Peyer's patch (tissue), 4 donors: ENCODE measurements around the gene OMP. TPM values are rescaled to one million over a fixed set of nuclear protein-coding genes. Genes with fewer than 3 reads are reported as not detected.

Experiments used
- DNase-seq, 3 donors: peaks; one replicate each; pipeline ENCODE4 v3.0.0-alpha.2; 2017 to 2019
- H3K27ac ChIP-seq, 4 donors: fragments of 200-600 bp; sonication (generic); one replicate each; pipeline ENCODE4 v1.5.1; 2016 to 2019
- H3K27me3 ChIP-seq, 2 donors: fragments of 200-600 bp; sonication (generic); one replicate each; pipeline ENCODE4 v1.5.1; 2019
- H3K36me3 ChIP-seq, 3 donors: fragments of 200-600 bp; sonication (generic); one replicate each; pipeline ENCODE4 v1.5.1; 2016 to 2019
- H3K4me1 ChIP-seq, 4 donors: fragments of 200-600 bp; sonication (generic); one replicate each; pipeline ENCODE4 v1.5.1; 2016 to 2019
- H3K4me3 ChIP-seq, 4 donors: fragments of 200-600 bp; sonication (generic); 1 replicate in 3 of 4; 2 replicates in 1 of 4; pipeline ENCODE4 v1.5.1; 2016 to 2019; ENCODE audit warnings: mild to moderate bottlenecking in 1 of 4
- H3K9me3 ChIP-seq, 4 donors: fragments of 200-600 bp; sonication (generic); one replicate each; pipeline ENCODE4 v1.5.1; 2016 to 2019; ENCODE audit warnings: mild to moderate bottlenecking in 1 of 4
- POLR2A ChIP-seq, 2 donors: fragments of 450-650 bp; IDR thresholded peaks; one replicate each; pipeline ENCODE4 v1.5.1; 2017; ENCODE audit warnings: antibody characterized with exemption in 2 of 2, mild to moderate bottlenecking in 2 of 2, moderate library complexity in 2 of 2
- total RNA-seq, 4 donors: library from RNA; depleted of rRNA; stranded (reverse); fragments of >200 nt; gene quantifications; one replicate each; pipeline ENCODE4 v1.1.0, GENCODE V29; 2016
- TF ChIP-seq, protein P1 (sequence below), 6 experiments: fragments of 450-650 bp in 4 of 6; fragments of 200-600 bp in 2 of 6; sonication (generic) in 1 of 6; IDR thresholded peaks; one replicate each; pipeline ENCODE4 v1.5.1; 2017 to 2019; ENCODE audit warnings: antibody characterized with exemption in 6 of 6, mild to moderate bottlenecking in 3 of 6, moderate library complexity in 1 of 6

OMP gene
- total RNA-seq, 4 donors from 2014 or later: 11.2 to 44.3 (median 21.3) TPM

DNA sequence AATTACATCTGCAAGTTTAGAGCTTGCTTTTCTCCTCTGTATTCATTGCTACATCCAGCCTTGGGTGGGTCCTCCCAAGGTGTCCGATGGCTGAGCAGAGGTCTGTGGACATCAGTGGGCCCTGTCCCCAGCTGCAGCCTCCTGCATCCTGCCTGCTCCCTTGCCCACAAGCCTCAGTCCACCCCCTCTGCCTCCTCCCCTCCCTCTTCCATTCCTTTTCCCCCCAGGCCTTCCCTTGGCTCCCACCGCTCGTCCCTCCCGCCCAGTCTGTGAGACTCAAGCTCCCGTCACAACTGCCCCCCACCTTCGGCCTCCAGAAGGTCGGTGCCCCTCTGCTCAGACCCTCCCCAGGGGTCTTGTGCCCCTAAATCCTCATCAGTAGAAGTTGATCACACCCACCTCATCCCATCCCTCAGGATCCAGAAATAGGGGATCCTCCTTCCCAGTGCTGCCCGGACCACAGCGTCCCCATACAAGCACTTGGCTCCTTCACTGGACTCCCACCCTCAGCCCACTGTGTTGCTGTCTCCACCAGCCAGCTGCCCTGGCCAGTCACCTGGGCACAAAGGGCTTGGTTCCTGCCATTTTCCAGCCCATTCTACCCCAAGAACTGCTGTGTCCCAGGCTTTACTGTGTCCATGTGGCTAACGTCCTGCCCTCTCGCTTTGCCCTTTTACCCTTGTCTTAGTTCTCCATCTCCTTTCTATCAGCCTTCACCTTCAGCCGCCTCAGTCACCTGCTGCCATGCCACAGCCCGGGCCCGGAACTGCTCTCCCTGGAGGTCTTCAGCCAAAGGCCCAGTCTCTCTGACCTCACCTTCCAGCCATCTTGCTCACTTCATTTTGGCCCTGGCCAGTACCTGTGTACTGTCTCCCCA is 2.2 kb upstream of the OMP start:
- TF ChIP-seq, protein P1, sequence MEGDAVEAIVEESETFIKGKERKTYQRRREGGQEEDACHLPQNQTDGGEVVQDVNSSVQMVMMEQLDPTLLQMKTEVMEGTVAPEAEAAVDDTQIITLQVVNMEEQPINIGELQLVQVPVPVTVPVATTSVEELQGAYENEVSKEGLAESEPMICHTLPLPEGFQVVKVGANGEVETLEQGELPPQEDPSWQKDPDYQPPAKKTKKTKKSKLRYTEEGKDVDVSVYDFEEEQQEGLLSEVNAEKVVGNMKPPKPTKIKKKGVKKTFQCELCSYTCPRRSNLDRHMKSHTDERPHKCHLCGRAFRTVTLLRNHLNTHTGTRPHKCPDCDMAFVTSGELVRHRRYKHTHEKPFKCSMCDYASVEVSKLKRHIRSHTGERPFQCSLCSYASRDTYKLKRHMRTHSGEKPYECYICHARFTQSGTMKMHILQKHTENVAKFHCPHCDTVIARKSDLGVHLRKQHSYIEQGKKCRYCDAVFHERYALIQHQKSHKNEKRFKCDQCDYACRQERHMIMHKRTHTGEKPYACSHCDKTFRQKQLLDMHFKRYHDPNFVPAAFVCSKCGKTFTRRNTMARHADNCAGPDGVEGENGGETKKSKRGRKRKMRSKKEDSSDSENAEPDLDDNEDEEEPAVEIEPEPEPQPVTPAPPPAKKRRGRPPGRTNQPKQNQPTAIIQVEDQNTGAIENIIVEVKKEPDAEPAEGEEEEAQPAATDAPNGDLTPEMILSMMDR (IDR thresholded peaks at IDR 0.05): no peak
- TF ChIP-seq POLR2A (IDR thresholded peaks at IDR 0.05): no peak
- DNase-seq: no peak

GRCh38 chr11:77101043-77101537 is 1.6 kb upstream of the OMP start:
- DNase-seq: no peak
- TF ChIP-seq POLR2A (IDR thresholded peaks at IDR 0.05): no peak
- TF ChIP-seq, protein P1 (IDR thresholded peaks at IDR 0.05): peak in 4 of 6 experiments; percentile 18 to 47 (median 34)
- H3K4me3 ChIP-seq: no peak overlapping the region
- H3K27ac ChIP-seq: no peak overlapping the region
- no peaks in the 10 kb centered on the region for H3K27me3 ChIP-seq
- peaks cover 0 to 24% (median 0%) of the 10 kb centered on the region in 3 donors for H3K36me3 ChIP-seq
- no peaks in the 10 kb centered on the region for H3K9me3 ChIP-seq
- peaks cover 0 to 25% (median 5%) of the 10 kb centered on the region in 4 donors for H3K4me1 ChIP-seq

More for the DNA sequence above, 2.2 kb upstream of the OMP start:
- H3K9me3 ChIP-seq: no peaks in the 10 kb centered on the region
- H3K27me3 ChIP-seq: no peaks in the 10 kb centered on the region
- H3K4me1 ChIP-seq: peaks cover 0 to 22% (median 6%) of the 10 kb centered on the region in 4 donors
- H3K36me3 ChIP-seq: peaks cover 0 to 24% (median 0%) of the 10 kb centered on the region in 3 donors
- H3K27ac ChIP-seq: no peak overlapping the region
- no peak overlapping the region for H3K4me3 ChIP-seq

DNA sequence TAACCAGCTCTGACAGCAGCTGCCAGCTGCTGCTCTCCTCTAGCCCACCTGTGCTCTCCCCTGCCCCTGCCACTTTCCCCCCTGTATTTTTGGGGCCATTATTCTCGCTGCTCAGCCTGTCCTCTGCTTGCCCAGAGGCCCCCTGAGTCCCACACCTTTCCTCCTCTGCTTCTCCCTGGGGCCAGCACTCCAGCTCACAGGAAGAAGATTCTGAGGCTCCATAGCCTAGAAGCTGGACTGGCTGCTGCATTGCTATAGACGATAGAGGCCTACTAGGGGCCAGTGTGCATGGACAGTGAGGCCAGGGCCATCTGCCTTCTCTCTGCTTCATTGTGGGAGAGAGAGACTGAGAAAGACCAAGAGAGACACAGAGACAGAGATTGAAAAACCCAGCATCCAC is 679 bp downstream of the OMP start:
- H3K27ac ChIP-seq: no peak overlapping the region
- peaks cover 0 to 37% (median 4%) of the 10 kb centered on the region in 4 donors for H3K4me1 ChIP-seq
- TF ChIP-seq, protein P1 (IDR thresholded peaks at IDR 0.05): no peak
- TF ChIP-seq POLR2A (IDR thresholded peaks at IDR 0.05): no peak
- H3K36me3 ChIP-seq: peaks cover 0 to 24% (median 0%) of the 10 kb centered on the region in 3 donors
- H3K27me3 ChIP-seq: no peaks in the 10 kb centered on the region
- H3K9me3 ChIP-seq: no peaks in the 10 kb centered on the region
- no peak overlapping the region for H3K4me3 ChIP-seq
- no peak for DNase-seq

- no peak for DNase-seq
- H3K4me3 ChIP-seq: no peak overlapping the region
- no peaks in the 10 kb centered on the region for H3K27me3 ChIP-seq
- TF ChIP-seq POLR2A (IDR thresholded peaks at IDR 0.05): no peak
- TF ChIP-seq, protein P1 (IDR thresholded peaks at IDR 0.05): no peak
- peaks cover 0 to 50% (median 4%) of the 10 kb centered on the region in 4 donors for H3K4me1 ChIP-seq
- no peak overlapping the region for H3K27ac ChIP-seq
- peaks cover 0 to 24% (median 0%) of the 10 kb centered on the region in 3 donors for H3K36me3 ChIP-seq
- no peaks in the 10 kb centered on the region for H3K9me3 ChIP-seq
Observed at GRCh38 chr11:77104727-77105126, 2.1 kb downstream of the OMP start.

DNA sequence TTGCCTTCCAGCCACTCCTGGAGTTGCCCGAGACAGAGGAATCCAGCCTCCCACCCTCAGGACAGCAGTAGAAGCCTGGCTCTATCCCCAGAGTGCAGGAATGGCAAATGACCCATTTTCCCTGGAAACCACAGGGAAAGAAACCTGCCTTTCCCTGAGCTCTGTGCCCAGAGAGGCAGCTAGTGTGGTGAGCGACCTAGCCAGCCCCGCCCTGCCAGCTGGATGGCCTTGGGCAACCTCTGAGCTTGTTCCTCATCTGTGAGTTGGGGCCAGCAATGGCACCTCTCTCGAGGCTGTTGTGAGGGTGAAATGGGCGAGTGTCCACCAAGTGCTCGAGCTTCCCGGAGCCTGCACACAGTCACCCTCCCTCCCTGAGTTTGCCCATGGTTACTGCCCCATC is 3.7 kb downstream of the OMP start:
- Histone ChIP-seq H3K4me1 (peaks cover 0 to 65% (median 7%) of the 10 kb centered on the region in 4 donors), H3K9me3 (no peaks in the 10 kb centered on the region), H3K4me3 (no peak overlapping the region), H3K27ac (peak overlapping the region in 3 of 4 donors; percentile 12 to 93 (median 39)), H3K36me3 (peaks cover 0 to 11% (median 0%) of the 10 kb centered on the region in 3 donors), H3K27me3 (no peaks in the 10 kb centered on the region)
- TF ChIP-seq, protein P1 (IDR thresholded peaks at IDR 0.05): no peak
- no peak for TF ChIP-seq POLR2A (IDR thresholded peaks at IDR 0.05)
- DNase-seq: peak in 2 of 3 donors; percentile 67 to 73
